Hepatocyte (in vitro differentiated cells): Measurements from ENCODE around the gene BMP7.

Experiments used
- CTCF ChIP-seq: fragments of 200-600 bp; sonication (generic); IDR thresholded peaks from 2 replicates; pipeline ENCODE4 v1.5.1; 2016; ENCODE audit warnings: antibody characterized with exemption, mild to moderate bottlenecking; ENCODE audit not compliant: poor library complexity
- EZH2 ChIP-seq: fragments of 200-600 bp; sonication (generic); IDR thresholded peaks from 2 replicates; pipeline ENCODE4 v1.6.1; 2016; ENCODE audit warnings: antibody characterized with exemption, mild to moderate bottlenecking, borderline replicate concordance
- EZH2phosphoT487 ChIP-seq: fragments of 200-600 bp; sonication (generic); IDR thresholded peaks from one replicate; pipeline ENCODE4 v1.6.1; 2018; ENCODE audit warnings: antibody characterized with exemption, mild to moderate bottlenecking, low read depth, moderate library complexity; ENCODE audit not compliant: unreplicated experiment, severe bottlenecking

GRCh38 chr20:57143173-57143572 lies 123.3 kb downstream of the BMP7 start:
- TF ChIP-seq CTCF, result no peak
- TF ChIP-seq EZH2phosphoT487, result no peak
- no peak for TF ChIP-seq EZH2
